GM19240 (cell line): ENCODE measurements around the gene EML4.

Experiments
- DNase-seq: peaks from one replicate; pipeline ENCODE4 v3.0.0; 2011; ENCODE audit warnings: low spot score; ENCODE audit not compliant: insufficient read length

EML4 gene

DNA sequence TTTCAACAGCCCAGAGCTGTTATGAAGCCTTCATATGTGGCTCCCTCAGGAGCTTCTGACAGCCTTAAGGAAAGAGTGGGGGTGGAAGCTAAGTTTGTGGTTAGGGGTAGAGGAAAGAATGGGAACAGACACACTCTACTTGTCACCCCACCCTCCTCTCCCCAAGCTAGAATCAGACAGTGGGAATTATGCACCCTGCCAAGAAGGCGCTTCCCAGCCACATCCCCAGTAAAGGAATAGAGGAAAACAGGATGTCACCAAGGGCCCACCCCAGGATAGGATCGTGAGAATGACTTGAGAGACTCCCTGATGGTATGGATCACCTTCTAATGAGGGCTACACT, 32.4 kb upstream of the EML4 start:
- no peak for DNase-seq

- no peak for DNase-seq
Measured at GRCh38 chr2:42137125-42137841, 31.9 kb upstream of the EML4 start.

- no peak for DNase-seq
Measured at GRCh38 chr2:42138163-42139015, 30.8 kb upstream of the EML4 start.

GRCh38 chr2:42139101-42139500, 30.1 kb upstream of the EML4 start:
- no peak for DNase-seq

GRCh38 chr2:42140496-42140895, 28.7 kb upstream of the EML4 start:
- no peak for DNase-seq

DNA sequence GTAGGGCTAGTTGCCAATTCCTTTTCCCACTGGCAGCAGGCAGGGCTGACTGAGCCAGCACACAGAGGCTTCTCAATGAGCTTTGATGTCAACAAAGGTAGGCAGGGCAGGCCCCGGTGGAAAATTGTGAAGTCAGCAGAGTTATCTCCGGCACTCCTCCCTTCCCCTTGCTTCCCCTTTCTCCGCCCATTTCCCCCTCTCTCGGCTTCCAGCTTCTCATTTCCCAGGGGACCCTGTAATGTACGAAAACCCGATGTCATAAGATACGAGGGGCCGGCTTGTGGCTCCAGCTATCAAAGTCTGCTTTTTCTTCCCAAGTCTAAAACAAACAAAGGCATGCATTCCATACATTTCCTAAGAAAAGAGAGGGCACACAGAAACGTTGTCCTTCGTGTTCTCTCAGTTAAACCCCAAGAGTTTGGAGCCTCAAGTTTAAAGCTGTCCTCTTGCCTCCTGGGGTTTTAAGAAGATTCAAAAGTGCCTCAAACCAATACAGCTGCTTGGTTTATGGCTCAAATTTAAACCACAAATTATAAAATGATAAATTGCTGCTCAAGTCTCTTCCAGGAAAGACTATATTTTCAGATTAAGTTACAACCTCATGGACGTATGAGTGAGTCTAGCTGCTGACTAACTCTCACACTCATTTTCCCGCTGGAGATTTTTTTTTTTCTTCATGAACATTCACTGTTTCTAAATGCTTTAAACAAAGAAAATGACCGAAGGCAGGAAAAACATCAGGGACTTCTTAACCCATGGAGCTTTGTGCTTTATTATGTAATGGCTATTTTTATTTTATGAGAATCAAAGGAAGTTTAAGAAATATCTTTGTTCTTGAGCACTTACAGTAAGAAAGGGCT, 27.2 kb upstream of the EML4 start:
- DNase-seq: no peak

DNA sequence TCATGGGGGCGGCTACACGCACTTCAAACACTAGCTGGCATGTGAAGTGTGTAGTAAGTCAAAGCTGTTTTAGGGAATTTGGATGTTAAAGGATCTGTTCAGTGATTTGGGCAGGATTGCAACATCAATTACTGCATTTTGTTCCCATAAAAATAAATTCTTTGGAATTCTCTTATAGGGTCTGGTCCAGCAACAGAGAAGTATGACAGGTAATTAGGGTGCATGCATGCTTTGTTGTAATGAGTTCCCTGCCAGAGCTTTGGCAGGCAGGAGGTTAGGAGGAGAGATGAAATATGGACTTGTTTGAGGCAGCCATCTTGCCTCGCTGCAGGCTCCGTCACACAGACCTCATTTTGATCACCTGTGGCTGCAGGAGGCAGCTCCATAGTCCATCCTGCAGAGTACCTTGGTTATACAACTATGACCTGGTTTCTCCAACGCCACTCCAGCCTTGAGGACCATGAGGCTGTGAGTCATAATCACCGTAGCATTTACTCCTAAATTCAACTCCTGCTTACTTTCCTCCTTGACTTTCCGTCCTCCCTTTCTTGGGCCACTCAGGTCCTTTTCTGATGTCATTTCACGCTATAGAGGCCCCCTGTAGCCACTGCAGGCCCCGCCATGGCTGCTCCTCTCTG, 26.5 kb upstream of the EML4 start:
- DNase-seq: no peak

GRCh38 chr2:42147641-42148274, 21.4 kb upstream of the EML4 start:
- DNase-seq: no peak

DNA sequence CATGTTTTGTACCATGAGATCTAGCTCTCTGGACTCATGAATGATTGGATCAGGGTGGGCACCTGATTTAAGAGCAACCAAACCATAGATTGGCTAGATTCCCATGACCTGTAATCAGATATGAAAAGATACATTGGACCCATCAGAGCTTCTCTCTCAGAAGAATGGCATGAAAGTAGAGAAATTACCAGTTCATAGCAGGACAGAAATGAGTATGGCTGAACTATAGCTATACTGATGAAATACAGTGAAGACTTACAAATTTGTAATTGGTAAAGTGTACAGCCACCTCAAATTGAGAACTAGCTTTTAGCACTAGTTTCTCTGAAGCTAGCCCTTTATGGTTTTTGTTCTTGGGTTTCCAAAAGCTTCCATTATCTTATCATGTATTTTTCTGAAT, 19.0 kb upstream of the EML4 start:
- no peak for DNase-seq

GRCh38 chr2:42153944-42154581, 15.1 kb upstream of the EML4 start:
- no peak for DNase-seq

GRCh38 chr2:42156721-42157120, 12.4 kb upstream of the EML4 start:
- no peak for DNase-seq

DNA sequence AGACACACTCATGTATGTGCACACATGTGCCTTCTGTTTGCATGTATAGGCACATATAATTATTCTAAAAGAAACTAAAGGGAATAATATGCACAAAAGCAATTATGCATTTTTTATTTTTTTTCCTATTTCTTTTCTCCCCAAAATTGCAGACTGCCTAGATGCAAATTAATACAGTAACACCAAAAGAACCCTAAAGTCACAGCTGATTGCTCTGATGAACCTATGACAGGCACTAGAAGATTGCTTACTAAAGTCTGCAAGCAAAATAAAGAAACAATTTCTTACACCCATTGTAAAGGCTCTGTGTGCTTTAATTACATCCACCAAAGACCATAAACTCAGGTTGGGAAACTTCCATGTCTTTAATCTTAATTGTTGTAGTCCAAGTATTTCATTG, 7.7 kb upstream of the EML4 start:
- DNase-seq: no peak

DNA sequence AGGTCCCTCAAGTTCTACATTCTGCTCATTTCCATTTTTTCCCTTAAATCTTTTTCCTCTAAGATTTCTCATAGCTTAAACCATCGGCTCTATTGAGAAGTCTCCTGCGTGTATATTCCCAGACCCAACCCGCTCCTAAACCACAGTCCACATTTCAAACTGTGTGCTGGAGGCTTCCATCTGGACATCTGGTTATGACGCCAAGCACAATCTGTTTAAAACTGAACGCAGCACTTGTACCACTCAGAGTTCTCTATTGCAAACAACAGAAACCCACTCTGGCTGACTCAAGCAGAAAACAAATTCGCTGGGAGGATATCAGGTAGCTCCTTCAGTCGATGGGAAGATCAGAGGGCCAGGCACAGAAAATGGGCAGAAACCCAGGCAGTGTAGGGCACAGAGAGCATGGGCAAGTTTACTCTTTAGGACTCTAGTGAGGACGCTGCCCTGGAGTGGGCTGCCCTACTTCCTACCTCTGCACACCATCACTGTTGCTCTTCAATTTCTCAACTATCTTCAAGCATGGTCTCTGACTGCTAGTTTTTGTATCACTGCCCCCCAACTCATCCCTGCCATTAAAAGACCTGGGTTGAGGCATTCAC, 5.6 kb upstream of the EML4 start:
- DNase-seq: no peak

DNA sequence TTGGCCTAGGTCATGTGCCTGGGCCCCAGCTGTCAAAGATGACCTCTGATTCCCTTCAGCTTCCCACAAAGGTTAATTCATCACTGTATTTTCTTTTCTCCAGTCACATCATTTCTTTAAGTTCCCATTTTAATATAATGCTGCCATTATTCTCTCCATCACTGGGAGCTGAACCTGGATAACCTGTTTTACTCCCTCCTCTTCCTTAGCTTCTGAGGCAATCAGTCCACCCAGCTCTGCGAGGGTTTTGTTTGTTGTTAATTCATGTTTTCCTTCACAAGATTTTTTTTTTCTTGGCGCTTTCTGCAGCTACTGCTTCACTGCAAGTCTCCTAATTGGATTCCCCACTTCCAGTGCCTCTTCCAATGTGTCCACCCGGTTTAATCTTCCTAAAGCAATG, 5.1 kb upstream of the EML4 start:
- no peak for DNase-seq

DNA sequence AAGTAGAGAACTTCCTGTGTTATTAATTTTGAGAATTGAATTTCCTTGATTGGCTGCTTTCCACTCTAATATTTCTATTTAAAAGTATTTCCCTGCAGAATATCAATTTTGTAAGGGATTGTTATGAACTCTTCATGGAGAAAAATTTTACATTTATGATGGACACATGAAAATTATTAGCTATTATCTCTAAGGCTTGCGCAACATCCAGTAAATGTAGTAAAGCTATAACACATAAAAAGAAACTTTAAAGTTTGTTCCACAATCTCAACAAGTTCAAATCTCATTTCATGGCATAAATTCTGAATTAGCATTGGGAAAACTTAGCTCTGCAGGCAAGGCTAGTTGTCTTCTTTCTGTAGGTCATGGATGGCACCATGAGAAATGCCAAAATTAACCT, 4.2 kb upstream of the EML4 start:
- no peak for DNase-seq

- DNase-seq: no peak
Measured at GRCh38 chr2:42167458-42167857, 1.7 kb upstream of the EML4 start.

GRCh38 chr2:42168459-42169099, 574 bp upstream of the EML4 start:
- DNase-seq: no peak

- no peak for DNase-seq
Measured at GRCh38 chr2:42169874-42170521, 845 bp downstream of the EML4 start.
